GM23338 (cell line): ENCODE measurements around the gene ALX1.

Experiments used
- EZH2 ChIP-seq: fragments of 200-600 bp; sonication (generic); IDR thresholded peaks from one replicate; pipeline ENCODE4 v1.8.0; 2017; ENCODE audit warnings: antibody characterized with exemption, mild to moderate bottlenecking, low read depth; ENCODE audit not compliant: unreplicated experiment
- EZH2phosphoT487 ChIP-seq: fragments of 200-600 bp; sonication (generic); IDR thresholded peaks from one replicate; pipeline ENCODE4 v1.8.1; 2018; ENCODE audit warnings: antibody characterized with exemption; ENCODE audit not compliant: unreplicated experiment
- POLR2AphosphoS5 ChIP-seq: IDR thresholded peaks from 2 replicates; pipeline ENCODE4 v1.6.1; 2016; ENCODE audit warnings: antibody characterized with exemption, low read depth
- TF ChIP-seq, protein P1 (sequence below), 2 experiments: fragments of 200-600 bp in 1 of 2; sonication (generic) in 1 of 2; conservative IDR thresholded peaks; 2 replicates each; pipeline versions ENCODE4 v1.5.1 to v1.6.1; 2016 to 2017; ENCODE audit warnings: antibody characterized with exemption in 2 of 2, low read depth in 2 of 2, mild to moderate bottlenecking in 2 of 2, moderate library complexity in 1 of 2
- TF ChIP-seq, protein P2 (sequence below): IDR thresholded peaks from one replicate; pipeline ENCODE4 v1.6.1; 2018; ENCODE audit warnings: antibody characterized with exemption; ENCODE audit not compliant: unreplicated experiment

DNA sequence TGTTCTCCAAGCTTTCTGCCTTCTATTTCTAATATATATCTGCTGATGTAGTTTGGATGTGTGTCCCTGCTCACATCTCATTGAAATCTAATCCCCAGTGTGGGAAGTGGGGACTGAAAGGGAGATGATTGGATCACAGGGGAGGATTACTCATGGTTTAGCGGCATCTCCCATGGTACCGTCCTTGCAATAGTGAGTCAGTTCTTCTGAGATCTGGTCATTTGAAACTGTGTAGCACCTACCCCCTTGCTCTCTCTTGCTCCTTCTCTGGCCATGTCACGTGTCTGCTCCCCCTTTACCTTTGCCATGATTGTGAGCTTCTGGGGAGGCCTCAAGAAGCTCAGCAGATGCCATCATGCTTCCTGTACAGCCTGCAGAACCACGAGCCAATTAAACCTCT, 26.2 kb upstream of the ALX1 start:
- TF ChIP-seq, protein P1, sequence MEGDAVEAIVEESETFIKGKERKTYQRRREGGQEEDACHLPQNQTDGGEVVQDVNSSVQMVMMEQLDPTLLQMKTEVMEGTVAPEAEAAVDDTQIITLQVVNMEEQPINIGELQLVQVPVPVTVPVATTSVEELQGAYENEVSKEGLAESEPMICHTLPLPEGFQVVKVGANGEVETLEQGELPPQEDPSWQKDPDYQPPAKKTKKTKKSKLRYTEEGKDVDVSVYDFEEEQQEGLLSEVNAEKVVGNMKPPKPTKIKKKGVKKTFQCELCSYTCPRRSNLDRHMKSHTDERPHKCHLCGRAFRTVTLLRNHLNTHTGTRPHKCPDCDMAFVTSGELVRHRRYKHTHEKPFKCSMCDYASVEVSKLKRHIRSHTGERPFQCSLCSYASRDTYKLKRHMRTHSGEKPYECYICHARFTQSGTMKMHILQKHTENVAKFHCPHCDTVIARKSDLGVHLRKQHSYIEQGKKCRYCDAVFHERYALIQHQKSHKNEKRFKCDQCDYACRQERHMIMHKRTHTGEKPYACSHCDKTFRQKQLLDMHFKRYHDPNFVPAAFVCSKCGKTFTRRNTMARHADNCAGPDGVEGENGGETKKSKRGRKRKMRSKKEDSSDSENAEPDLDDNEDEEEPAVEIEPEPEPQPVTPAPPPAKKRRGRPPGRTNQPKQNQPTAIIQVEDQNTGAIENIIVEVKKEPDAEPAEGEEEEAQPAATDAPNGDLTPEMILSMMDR (conservative IDR thresholded peaks at IDR 0.05; ENCODE audit: low read depth in 2 of 2), result no peak
- no peak for TF ChIP-seq EZH2phosphoT487
- no peak for TF ChIP-seq EZH2
- TF ChIP-seq, protein P2, sequence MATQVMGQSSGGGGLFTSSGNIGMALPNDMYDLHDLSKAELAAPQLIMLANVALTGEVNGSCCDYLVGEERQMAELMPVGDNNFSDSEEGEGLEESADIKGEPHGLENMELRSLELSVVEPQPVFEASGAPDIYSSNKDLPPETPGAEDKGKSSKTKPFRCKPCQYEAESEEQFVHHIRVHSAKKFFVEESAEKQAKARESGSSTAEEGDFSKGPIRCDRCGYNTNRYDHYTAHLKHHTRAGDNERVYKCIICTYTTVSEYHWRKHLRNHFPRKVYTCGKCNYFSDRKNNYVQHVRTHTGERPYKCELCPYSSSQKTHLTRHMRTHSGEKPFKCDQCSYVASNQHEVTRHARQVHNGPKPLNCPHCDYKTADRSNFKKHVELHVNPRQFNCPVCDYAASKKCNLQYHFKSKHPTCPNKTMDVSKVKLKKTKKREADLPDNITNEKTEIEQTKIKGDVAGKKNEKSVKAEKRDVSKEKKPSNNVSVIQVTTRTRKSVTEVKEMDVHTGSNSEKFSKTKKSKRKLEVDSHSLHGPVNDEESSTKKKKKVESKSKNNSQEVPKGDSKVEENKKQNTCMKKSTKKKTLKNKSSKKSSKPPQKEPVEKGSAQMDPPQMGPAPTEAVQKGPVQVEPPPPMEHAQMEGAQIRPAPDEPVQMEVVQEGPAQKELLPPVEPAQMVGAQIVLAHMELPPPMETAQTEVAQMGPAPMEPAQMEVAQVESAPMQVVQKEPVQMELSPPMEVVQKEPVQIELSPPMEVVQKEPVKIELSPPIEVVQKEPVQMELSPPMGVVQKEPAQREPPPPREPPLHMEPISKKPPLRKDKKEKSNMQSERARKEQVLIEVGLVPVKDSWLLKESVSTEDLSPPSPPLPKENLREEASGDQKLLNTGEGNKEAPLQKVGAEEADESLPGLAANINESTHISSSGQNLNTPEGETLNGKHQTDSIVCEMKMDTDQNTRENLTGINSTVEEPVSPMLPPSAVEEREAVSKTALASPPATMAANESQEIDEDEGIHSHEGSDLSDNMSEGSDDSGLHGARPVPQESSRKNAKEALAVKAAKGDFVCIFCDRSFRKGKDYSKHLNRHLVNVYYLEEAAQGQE, result no peak
- TF ChIP-seq POLR2AphosphoS5, result no peak
